ENCODE data around the gene ANKFN1. TPM values are rescaled to one million over a fixed set of nuclear protein-coding genes. Genes with fewer than 3 reads are reported as not detected.

ANKFN1 gene
- total RNA-seq, 1 donor from 2014 or later, result not detected

DNA sequence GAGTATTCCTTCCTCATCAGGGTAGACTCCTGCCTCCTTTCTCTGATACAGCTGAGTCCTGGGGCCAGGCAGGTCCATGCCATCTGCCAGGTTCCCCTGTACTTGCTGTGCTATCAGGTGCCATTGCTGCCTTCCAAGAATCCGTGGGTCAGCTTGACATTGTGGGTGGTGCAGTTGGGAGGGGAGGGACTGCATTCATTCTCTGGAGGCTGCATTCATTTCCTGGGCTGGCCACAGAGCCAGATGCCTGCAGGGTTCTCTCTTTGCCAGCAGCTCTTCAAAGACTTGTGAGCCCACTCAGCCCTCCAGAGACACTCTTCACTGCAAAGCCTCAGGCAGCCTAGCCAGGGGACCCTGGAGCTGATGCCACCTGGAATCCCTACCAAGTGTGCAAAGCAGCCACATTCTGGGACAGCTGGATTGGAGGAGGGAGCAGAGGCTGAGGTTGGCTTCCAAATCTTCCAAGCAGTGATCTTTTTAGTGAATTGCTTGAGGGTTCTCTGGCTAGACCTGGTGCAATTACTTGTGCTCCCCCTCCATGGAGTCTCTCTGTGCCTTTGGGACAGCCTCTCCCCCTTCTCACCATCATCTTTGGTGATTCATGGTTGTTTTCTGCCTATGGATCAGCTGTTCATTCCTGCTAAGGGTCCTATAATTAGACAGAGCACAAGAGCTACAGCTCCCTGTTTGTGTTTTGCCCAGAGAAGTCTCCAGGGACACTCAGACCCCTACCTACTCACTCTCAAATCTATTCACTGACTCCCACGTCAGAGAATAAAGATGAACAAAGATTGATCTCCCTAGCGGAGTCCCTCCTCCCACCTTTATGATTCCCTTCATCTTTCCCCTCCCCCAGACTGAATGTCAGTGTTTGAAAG is 20.9 kb downstream of the ANKFN1 start:
- peak; percentile 62 for ATAC-seq
- intact Hi-C loops (cut with DNase I), result no loop called here
- DNase-seq (ENCODE audit: missing footprints), result no peak

GRCh38 chr17:56175299-56175955 is 22.2 kb downstream of the ANKFN1 start:
- intact Hi-C loops (cut with DNase I), result no loop called here
- DNase-seq (ENCODE audit: missing footprints) (no peak), ATAC-seq (no peak)

DNA sequence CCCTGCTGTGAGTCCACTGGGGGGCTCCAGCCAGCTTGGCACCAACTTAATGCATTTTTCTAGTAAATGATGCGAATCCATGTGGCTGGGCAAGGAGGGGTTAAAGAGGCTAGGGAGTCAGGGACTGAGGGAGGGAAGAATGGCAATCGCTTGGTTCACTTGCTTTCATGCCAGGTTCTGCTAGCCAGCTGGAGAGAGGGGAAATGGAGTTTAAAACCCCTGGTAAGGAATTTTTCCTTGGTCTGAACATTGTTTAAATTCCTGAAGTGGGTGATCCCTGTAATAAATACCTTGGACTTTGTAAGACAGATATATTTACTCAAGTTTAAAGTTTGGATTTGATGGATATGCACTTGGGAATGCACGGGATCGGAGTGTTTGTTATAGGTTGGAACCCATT is 22.8 kb downstream of the ANKFN1 start:
- ATAC-seq, result no peak
- intact Hi-C loops (cut with DNase I), result no loop called here
- no peak for DNase-seq (ENCODE audit: missing footprints)

DNA sequence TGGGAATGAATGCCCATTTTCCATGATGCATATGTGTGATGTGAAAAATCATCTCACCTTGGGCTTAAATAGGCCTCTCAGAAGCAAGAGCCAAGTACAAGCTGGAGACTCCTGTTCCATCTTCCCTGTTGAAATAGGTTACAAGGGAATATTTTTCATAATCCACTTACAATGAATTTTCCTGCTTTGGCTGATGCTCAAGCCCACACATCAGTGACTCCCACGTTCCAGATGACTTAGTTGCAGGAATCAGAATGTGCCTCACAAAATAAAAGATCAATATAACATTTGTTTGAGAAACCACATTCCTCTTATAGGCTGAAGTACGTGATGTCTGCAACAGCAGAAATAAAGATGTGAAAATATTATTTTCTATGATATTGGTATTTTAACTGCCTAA is 24.1 kb downstream of the ANKFN1 start:
- intact Hi-C loops (cut with DNase I), result no loop called here
- DNase-seq (ENCODE audit: missing footprints) (no peak), ATAC-seq (no peak)

DNA sequence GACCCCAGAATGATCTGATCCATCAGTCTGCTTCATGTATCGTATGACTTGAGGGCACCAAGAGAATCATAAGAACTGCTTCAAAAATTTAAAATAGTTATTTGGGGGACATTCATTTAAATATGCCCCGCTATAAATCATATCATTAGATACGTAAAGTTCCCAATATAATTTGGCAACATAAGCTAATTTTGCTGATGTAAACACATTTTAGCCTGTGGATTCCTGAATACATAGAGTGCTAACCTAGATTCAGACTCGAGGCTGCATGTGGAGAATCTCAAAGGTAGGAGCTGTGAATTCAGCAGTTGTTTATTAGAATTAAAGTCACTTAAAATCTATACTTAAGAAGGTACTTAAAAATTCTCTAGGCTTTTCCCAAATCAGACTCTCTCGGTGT is 24.9 kb downstream of the ANKFN1 start:
- no peak for ATAC-seq
- intact Hi-C loops (cut with DNase I), result no loop called here
- DNase-seq (ENCODE audit: missing footprints), result no peak

- intact Hi-C loops (cut with DNase I), result no loop called here
These were observed 28.8 kb downstream of the ANKFN1 start for GRCh38 chr17:56182081-56182480.

GRCh38 chr17:56184650-56185049 is 31.4 kb downstream of the ANKFN1 start:
- ATAC-seq, result no peak
- intact Hi-C loops (cut with DNase I), result no loop called here
- DNase-seq (ENCODE audit: missing footprints), result no peak

More at GRCh38 chr17:56182081-56182480, 28.8 kb downstream of the ANKFN1 start:
- no peak for ATAC-seq
- no peak for DNase-seq (ENCODE audit: missing footprints)

DNA sequence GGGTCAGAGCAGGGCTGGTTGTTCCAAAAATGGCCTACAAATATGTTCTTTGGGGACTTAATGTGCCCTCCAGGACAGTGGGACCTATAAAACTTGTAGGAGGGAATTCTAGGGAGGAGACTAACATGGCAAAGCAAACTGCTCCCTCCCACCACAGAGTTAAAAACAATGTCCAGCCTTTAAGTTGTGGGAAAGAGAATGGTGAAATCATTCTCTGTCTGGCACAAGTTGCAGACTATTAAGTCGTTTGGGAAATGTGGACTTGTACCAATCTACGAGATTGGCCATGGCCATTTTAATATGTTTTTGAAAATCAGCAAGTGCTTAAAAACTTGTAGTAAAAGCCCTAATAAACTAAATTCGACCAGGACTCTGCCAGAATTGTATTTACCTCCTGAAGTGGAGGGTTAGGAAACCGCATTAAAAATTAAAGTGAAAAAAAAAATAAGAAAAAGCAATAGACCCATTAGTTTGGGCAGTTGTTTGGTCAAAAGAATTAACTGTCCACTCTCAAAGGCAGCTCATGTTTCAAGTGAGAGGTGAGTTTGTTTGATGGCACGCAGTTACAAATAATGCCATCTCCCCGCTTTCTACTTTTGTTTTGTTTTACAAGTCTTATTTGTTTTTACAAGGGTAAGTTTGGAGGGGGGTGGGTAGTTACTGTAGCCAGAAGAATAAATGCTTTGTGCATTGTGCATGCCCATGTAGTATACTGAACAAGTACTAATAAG is 32.4 kb downstream of the ANKFN1 start:
- DNase-seq (ENCODE audit: missing footprints) (no peak), ATAC-seq (no peak)
- intact Hi-C loops (cut with DNase I), result no loop called here

GRCh38 chr17:56186222-56186786 is 33.0 kb downstream of the ANKFN1 start:
- intact Hi-C loops (cut with DNase I), result no loop called here
- ATAC-seq (no peak), DNase-seq (ENCODE audit: missing footprints) (no peak)

- intact Hi-C loops (cut with DNase I), result no loop called here
- DNase-seq (ENCODE audit: missing footprints) (no peak), ATAC-seq (no peak)
These were observed 50.2 kb downstream of the ANKFN1 start for GRCh38 chr17:56203430-56203829.

DNA sequence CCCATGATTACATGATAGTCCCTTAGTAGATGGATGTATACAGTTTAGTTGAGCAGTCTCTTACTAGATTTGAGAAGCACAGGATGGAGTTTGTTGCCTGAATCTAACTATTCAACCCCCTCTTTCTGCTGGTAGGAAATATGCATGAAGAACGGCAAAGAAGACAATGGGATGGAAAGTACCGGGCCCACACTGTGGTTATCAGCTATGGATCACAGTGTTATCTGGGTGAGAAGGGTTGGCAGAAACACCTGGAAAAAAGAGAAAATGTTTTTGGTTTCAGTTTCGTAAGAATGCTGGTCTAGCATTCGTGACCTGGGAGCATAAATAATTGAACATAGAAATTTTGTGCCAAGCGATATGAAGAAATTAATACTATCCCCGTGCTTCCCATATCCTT is 53.1 kb downstream of the ANKFN1 start:
- DNase-seq (ENCODE audit: missing footprints), result no peak
- ATAC-seq, result no peak
- intact Hi-C loops (cut with DNase I), result no loop called here

DNA sequence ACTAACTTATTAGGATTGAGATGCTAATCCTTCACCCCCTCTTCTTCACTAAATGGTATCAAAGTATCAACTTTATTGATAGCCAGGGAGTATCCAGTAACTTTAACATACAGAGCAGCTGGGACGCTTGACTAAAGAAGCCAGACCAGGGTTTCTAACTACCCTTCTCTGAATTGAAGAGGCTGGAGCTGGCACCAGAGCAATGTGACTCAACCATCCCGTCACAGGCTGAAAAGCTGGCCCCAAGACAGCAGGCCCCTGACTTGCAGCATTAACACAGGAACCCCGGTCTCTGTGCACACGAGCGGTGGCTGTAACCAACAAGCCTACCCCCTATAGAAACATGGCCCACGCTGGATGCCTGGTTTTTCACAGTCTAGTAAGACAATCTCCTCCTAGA is 59.8 kb downstream of the ANKFN1 start:
- intact Hi-C loops (cut with DNase I), result no loop called here
- no peak for ATAC-seq
- no peak for DNase-seq (ENCODE audit: missing footprints)

GRCh38 chr17:56217921-56218320 is 64.6 kb downstream of the ANKFN1 start:
- no peak for DNase-seq (ENCODE audit: missing footprints)
- ATAC-seq, result no peak
- intact Hi-C loops (cut with DNase I), result no loop called here

GRCh38 chr17:56222255-56222654 is 69.0 kb downstream of the ANKFN1 start:
- intact Hi-C loops (cut with DNase I), result no loop called here
- DNase-seq (ENCODE audit: missing footprints) (no peak), ATAC-seq (no peak)

GRCh38 chr17:56230660-56231059 is 77.4 kb downstream of the ANKFN1 start:
- ATAC-seq (peak; percentile 63), DNase-seq (ENCODE audit: missing footprints) (peak; percentile 53)
- intact Hi-C loops (cut with DNase I), result no loop called here

DNA sequence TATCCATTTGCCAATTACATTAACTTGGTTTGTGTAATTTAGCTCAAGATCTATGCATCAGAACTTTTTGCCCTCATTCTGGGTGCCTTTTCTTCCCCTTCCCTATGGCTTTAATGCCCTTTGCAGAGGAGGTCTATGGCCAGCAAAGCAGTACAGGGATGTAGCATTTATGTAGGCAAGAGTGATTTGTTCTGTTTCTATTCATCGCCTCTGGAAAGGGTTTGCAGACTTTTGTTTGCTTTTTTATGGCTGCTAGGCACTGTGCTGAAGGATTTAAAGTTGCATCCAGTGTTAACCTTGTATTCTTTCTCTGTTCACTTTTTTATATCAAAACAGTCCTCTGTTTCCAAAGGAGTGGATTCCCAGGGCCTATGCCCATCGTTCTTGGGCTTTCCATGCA is 78.0 kb downstream of the ANKFN1 start:
- intact Hi-C loops (cut with DNase I), result no loop called here
- ATAC-seq (no peak), DNase-seq (ENCODE audit: missing footprints) (no peak)

- intact Hi-C loops (cut with DNase I), result no loop called here
- ATAC-seq (no peak), DNase-seq (ENCODE audit: missing footprints) (no peak)
These were observed 78.4 kb downstream of the ANKFN1 start for GRCh38 chr17:56231693-56232092.

DNA sequence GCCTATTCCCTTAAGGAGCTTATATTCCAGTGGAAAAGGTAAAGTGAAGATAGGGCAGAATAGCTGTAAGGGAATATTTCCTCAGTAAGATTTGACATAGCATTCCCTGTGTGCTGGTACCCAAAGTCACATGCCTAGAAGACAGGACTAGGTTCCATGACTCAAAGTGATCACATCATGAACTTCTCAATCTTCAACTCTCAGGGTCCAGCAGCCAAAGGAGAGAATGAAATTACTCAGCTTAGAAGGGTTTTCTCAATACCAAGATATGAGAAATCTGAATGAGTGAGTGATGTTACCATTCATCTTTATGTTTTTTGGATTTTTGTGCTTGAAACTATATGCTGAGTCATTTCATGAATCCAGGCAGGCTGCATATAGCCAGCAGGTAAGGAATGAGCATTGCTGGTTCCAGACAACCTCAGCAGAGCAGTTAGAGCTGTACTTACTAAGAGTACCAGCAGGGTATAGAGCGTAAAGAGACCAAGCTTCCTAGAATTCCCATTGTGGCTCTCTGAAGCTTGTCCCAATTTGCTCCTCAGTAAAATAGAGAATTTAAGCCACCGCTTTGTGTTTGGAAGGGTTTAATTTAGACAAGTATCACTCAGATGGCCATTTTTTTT is 91.1 kb downstream of the ANKFN1 start:
- ATAC-seq, result no peak
- intact Hi-C loops (cut with DNase I), result no loop called here
- no peak for DNase-seq (ENCODE audit: missing footprints)

- intact Hi-C loops (cut with DNase I), result no loop called here
These were observed 94.5 kb downstream of the ANKFN1 start for GRCh38 chr17:56247816-56248215.

More at GRCh38 chr17:56247816-56248215, 94.5 kb downstream of the ANKFN1 start:
- DNase-seq (ENCODE audit: missing footprints) (no peak), ATAC-seq (no peak)
